ENCODE data around the gene HLX. TPM values are rescaled to one million over a fixed set of nuclear protein-coding genes. Genes with fewer than 3 reads are reported as not detected.

HLX gene
- total and polyA plus RNA-seq, 9 of the 15 experiments (the other 6 are each of a cell fraction or from before 2014, with no cell fraction given), result 0.10 to 3.0 (median 1.6) TPM

DNA sequence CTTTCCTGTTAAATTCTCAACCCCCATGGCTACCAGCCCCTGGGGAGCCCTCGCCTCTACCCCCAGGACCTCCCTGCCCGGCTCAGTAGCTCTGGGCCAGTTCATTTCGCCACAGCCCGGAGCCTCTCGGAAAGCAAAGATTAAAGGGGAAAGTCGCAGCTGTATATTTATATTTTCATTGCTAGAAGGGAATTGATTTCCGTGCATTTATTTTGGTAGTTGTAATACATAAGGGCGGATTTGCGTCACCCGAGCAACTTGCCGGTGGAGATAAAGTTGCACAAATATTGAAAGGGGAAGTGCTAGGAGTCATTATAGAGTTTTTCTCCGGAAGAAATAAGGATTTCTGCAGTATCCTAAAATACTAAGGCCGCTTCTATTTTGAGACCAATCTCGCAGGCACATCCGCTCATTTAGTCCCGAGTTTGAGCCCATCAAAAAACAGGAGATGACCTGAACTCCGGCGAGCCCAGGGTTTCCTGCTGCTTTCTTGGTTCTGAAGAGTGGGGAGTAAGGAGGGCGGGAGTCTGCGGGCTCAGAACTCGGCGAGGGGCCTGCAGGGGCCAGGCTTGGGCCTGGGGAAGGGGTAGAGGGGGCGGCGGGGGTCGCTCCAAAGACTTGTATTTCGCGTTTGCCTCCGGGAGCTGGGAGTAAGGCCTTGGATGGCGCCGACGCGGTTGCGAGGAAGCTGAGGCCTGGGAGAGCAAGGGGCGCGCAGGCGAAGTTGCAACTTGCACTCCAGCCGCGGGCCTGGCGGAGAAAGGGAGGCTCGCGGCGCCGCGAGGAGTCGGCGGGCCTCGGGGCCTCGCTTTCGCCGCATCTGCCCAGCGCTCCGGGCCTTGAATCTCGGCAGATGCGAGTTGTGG lies 2.5 kb upstream of the HLX start:
- ChIA-PET POLR2A (interaction anchor here (0.7 kb wide), 1 partner anchor 11 kb away, joined by 3 read pairs; no protein-coding TSS in a partner anchor), CTCF (ENCODE audit: low intra/inter-chr PET ratio) (no interaction called here)
- intact Hi-C loops (cut with micrococcal nuclease), result loop anchor here (5.0 kb wide), 1 partner anchor 64 kb away; no protein-coding TSS in a partner anchor
- Histone ChIP-seq H3K79me2 (ENCODE audit: control insufficient read depth, insufficient read depth, low read length) (0 out of 3 replicates have a peak, but pooled peaks cover 3% of the 10 kb centered on the region), H3K36me3 (ENCODE audit: control insufficient read depth, insufficient read depth, low read length) (no peaks in the 10 kb centered on the region), H3K27ac (ENCODE audit: extremely low read depth, low read depth, low read length) (no peak overlapping the region), H2AFZ (ENCODE audit: low read depth, low read length) (no peak overlapping the region), H4K20me1 (replicated peaks; ENCODE audit: control insufficient read depth, insufficient read depth, low read length) (0 out of 2 replicates have a peak, but pooled peaks cover 4% of the 10 kb centered on the region), H3K4me2 (ENCODE audit: insufficient read depth, low read length) (no peak overlapping the region), H3K9ac (ENCODE audit: insufficient read depth in 1 of 2, low read depth in 2 of 2, low read length in 2 of 2) (no peak overlapping the region), H3K9me1 (ENCODE audit: control insufficient read depth, insufficient read depth, low read length) (no peaks in the 10 kb centered on the region), H3K4me3 (no peak overlapping the region), H3K9me3 (replicated peaks; ENCODE audit: control insufficient read depth, insufficient read depth, low read depth, low read length) (no peaks in the 10 kb centered on the region), H3K27me3 (ENCODE audit: control insufficient read depth in 2 of 2, insufficient read depth in 2 of 2, low read length in 2 of 2) (peaks cover 6 to 24% of the 10 kb centered on the region in 2 experiments; a peak in 2 of 5 replicates), H3K4me1 (replicated peaks in 1 of 2; ENCODE audit: control insufficient read depth in 2 of 2, insufficient read depth in 2 of 2, low read length in 2 of 2) (peaks cover 0 to 26% of the 10 kb centered on the region in 2 experiments; a peak in 1 of 5 replicates)
- BruUV-seq (replicated peaks), result no TSS peak
- DNase-seq (ENCODE audit: extremely low read depth in 1 of 4, low spot score in 3 of 4) (no peak), ATAC-seq (no peak), FAIRE-seq (no peak)
- in situ Hi-C loops (cut with MboI), result loop anchor here (10.0 kb wide), 1 partner anchor 1578 kb away; no protein-coding TSS in a partner anchor
- 21% methylated on average over 35 of the region's 54 CpGs for WGBS (ENCODE audit: insufficient coverage, low coverage, missing lambda C conversion rate)
- TF ChIP-seq EZH2 (IDR thresholded peaks at IDR 0.05; ENCODE audit: borderline replicate concordance, low read depth, low read length), result no peak
- TF ChIP-seq, protein P1, sequence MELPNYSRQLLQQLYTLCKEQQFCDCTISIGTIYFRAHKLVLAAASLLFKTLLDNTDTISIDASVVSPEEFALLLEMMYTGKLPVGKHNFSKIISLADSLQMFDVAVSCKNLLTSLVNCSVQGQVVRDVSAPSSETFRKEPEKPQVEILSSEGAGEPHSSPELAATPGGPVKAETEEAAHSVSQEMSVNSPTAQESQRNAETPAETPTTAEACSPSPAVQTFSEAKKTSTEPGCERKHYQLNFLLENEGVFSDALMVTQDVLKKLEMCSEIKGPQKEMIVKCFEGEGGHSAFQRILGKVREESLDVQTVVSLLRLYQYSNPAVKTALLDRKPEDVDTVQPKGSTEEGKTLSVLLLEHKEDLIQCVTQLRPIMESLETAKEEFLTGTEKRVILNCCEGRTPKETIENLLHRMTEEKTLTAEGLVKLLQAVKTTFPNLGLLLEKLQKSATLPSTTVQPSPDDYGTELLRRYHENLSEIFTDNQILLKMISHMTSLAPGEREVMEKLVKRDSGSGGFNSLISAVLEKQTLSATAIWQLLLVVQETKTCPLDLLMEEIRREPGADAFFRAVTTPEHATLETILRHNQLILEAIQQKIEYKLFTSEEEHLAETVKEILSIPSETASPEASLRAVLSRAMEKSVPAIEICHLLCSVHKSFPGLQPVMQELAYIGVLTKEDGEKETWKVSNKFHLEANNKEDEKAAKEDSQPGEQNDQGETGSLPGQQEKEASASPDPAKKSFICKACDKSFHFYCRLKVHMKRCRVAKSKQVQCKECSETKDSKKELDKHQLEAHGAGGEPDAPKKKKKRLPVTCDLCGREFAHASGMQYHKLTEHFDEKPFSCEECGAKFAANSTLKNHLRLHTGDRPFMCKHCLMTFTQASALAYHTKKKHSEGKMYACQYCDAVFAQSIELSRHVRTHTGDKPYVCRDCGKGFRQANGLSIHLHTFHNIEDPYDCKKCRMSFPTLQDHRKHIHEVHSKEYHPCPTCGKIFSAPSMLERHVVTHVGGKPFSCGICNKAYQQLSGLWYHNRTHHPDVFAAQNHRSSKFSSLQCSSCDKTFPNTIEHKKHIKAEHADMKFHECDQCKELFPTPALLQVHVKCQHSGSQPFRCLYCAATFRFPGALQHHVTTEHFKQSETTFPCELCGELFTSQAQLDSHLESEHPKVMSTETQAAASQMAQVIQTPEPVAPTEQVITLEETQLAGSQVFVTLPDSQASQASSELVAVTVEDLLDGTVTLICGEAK (IDR thresholded peaks at IDR 0.05), result peak; percentile 62; the same call in 1 of the 2 replicates
- TF ChIP-seq, protein P1 (CRISPR knock-in tag; IDR thresholded peaks at IDR 0.05), result no peak
- TF ChIP-seq, protein P2, sequence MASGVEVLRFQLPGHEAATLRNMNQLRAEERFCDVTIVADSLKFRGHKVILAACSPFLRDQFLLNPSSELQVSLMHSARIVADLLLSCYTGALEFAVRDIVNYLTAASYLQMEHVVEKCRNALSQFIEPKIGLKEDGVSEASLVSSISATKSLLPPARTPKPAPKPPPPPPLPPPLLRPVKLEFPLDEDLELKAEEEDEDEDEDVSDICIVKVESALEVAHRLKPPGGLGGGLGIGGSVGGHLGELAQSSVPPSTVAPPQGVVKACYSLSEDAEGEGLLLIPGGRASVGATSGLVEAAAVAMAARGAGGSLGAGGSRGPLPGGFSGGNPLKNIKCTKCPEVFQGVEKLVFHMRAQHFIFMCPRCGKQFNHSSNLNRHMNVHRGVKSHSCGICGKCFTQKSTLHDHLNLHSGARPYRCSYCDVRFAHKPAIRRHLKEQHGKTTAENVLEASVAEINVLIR (CRISPR knock-in tag; IDR thresholded peaks at IDR 0.05), result 0 out of 2 replicates have a peak, but pooled peaks have one; percentile 16
- peak; percentile 39; the same call in 1 of the 2 replicates for TF ChIP-seq GABPA (tag; conservative IDR thresholded peaks at IDR 0.05; ENCODE audit: low read depth)
- TF ChIP-seq NFATC3 (IDR thresholded peaks at IDR 0.05), result no peak
- no peak for TF ChIP-seq ZNF717 (CRISPR knock-in tag; IDR thresholded peaks at IDR 0.05)
- TF ChIP-seq KLF16 (IDR thresholded peaks at IDR 0.05), result no peak
- TF ChIP-seq RBM15 (IDR thresholded peaks at IDR 0.05; ENCODE audit: insufficient read depth, low read length), result no peak
- no peak for TF ChIP-seq BDP1 (IDR thresholded peaks at IDR 0.05; ENCODE audit: insufficient read depth, insufficient read length)
- TF ChIP-seq TBL1XR1 (IDR thresholded peaks at IDR 0.05; ENCODE audit: low read length in 2 of 2), result no peak
- no peak for TF ChIP-seq EGR1 (conservative IDR thresholded peaks at IDR 0.05)

All from K562 (cell line).